Left ventricle myocardium inferior (tissue), 1 donor: ENCODE measurements around the gene OR2C3. TPM values are rescaled to one million over a fixed set of nuclear protein-coding genes. Genes with fewer than 3 reads are reported as not detected.

ENCODE experiments used
- DNase-seq: peaks from one replicate; pipeline ENCODE4 v3.0.0-alpha.2; 2020
- H3K27ac ChIP-seq: fragments of 200-600 bp; replicated peaks from 2 replicates; pipeline ENCODE4 v1.8.0; 2021
- H3K27me3 ChIP-seq: fragments of 200-600 bp; 2 replicates; pipeline ENCODE4 v1.8.0; 2021; ENCODE audit warnings: low read depth
- H3K36me3 ChIP-seq: fragments of 200-600 bp; 2 replicates; pipeline ENCODE4 v1.8.0; 2021
- H3K4me1 ChIP-seq: fragments of 200-600 bp; 2 replicates; pipeline ENCODE4 v1.8.0; 2021
- H3K4me3 ChIP-seq: fragments of 200-600 bp; 2 replicates; pipeline ENCODE4 v1.8.0; 2021; ENCODE audit warnings: mild to moderate bottlenecking, moderate library complexity
- H3K9me3 ChIP-seq: fragments of 200-600 bp; replicated peaks from 2 replicates; pipeline ENCODE4 v1.8.0; 2021
- intact Hi-C: fragments of 100-400 bp; cut with micrococcal nuclease; formaldehyde crosslinking; loops from one replicate; pipeline ENCODE4 v1.11.0; 2022
- total RNA-seq: library from RNA; stranded (reverse); fragmentation: NEBNext Ultra II Directional; extraction: Animal tissue kit (Norgen Biotek cat#: 25700); gene quantifications from one replicate; pipeline ENCODE4 v1.2.1, GENCODE V29; 2021
- TF ChIP-seq, protein P1 (sequence below): fragments of 200-600 bp; IDR thresholded peaks from 2 replicates; pipeline ENCODE4 v1.8.0; 2021; ENCODE audit warnings: antibody characterized with exemption, mild to moderate bottlenecking, borderline replicate concordance
- donor health status: DM: no; HTN: yes; CAD: no; lungs with severe emphysema.

OR2C3 gene
- total RNA-seq, 1 donor from 2014 or later, result not detected

DNA sequence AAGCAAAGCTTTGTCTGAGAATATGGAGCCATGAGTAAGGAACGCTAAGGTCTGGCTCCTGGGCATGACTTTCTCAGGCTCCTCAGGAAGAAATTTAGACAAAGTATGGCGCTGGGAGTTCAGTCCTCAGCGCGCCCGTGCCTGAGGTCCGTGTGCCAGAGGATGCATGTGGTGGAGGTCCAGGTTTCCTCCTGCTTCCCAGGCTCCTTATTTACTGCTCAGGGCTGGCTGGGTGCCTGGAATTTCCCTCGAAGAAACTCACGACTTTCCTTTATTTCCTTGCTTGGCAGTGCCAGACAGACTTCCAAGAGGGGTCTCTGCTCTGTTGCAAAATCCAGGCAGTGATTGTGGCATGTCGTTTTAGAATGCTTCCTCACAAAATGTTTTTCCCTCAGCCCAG lies 26.0 kb upstream of the OR2C3 start:
- Histone ChIP-seq H3K27me3 (no peaks in the 10 kb centered on the region), H3K9me3 (no peaks in the 10 kb centered on the region), H3K4me1 (no peaks in the 10 kb centered on the region), H3K4me3 (no peak overlapping the region), H3K27ac (no peak overlapping the region), H3K36me3 (no peaks in the 10 kb centered on the region)
- intact Hi-C loops, result no loop called here
- TF ChIP-seq, protein P1, sequence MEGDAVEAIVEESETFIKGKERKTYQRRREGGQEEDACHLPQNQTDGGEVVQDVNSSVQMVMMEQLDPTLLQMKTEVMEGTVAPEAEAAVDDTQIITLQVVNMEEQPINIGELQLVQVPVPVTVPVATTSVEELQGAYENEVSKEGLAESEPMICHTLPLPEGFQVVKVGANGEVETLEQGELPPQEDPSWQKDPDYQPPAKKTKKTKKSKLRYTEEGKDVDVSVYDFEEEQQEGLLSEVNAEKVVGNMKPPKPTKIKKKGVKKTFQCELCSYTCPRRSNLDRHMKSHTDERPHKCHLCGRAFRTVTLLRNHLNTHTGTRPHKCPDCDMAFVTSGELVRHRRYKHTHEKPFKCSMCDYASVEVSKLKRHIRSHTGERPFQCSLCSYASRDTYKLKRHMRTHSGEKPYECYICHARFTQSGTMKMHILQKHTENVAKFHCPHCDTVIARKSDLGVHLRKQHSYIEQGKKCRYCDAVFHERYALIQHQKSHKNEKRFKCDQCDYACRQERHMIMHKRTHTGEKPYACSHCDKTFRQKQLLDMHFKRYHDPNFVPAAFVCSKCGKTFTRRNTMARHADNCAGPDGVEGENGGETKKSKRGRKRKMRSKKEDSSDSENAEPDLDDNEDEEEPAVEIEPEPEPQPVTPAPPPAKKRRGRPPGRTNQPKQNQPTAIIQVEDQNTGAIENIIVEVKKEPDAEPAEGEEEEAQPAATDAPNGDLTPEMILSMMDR, result no peak
- DNase-seq, result no peak

DNA sequence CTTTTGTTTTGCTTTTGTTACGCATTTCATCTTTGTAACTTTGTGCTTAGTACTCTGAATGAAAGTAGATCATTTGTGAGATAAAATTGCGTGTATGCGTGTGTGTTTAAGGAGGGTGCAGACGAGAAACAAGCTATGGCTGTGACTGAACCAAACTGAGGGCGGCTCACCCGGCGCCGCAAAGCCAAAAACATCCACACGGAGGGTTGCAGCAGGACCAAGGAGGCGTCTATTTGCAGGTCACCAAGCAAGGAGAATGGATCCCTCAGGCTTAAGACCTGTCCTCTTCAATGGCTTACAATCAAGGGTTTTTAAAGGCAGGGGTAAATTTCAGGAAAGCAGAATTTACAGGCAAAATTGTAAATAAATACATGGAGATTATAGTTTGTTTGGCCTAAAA lies 25.5 kb upstream of the OR2C3 start:
- no peak overlapping the region for H3K4me3 ChIP-seq
- intact Hi-C loops, result no loop called here
- no peaks in the 10 kb centered on the region for H3K36me3 ChIP-seq
- no peaks in the 10 kb centered on the region for H3K4me1 ChIP-seq
- peaks cover 4% of the 10 kb centered on the region for H3K27me3 ChIP-seq
- TF ChIP-seq, protein P1, result no peak
- H3K27ac ChIP-seq, result no peak overlapping the region
- H3K9me3 ChIP-seq, result no peaks in the 10 kb centered on the region
- no peak for DNase-seq

DNA sequence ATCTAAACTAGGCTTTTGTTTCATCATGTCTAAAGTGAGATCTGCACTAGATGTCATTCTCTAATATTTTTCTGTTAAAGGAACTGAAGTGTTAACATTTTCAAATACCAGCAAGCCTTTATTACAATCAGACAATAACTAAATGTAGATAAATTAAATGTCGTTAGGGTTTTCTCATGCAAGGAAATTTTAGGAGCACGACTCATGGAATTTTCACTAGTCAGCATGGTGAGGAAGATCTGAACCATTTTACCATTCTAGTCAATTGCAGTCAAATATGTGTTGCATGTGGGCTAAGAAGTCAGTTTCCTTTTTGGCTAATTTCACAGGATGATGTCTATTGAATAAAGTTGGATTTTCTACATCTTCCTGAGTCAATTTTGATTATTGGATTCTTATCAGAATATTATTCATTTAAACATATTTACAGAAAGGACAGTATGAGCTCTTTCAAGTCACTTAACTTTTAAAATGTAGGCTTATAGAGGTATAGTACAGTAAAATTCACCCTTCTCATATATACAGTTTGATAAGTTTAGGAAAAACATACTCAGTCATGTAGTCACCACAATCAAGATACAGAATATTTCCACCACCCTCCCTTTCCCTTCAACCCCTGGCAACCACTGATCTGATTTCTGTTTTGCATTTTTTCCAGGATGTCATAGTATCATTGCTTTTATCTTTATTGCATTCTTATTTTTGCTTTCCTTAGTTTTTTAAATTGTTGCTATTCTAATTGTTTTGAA lies 21.9 kb upstream of the OR2C3 start:
- Histone ChIP-seq H3K36me3 (no peaks in the 10 kb centered on the region), H3K27me3 (peaks cover 7% of the 10 kb centered on the region), H3K27ac (no peak overlapping the region), H3K4me3 (no peak overlapping the region), H3K4me1 (no peaks in the 10 kb centered on the region), H3K9me3 (no peaks in the 10 kb centered on the region)
- TF ChIP-seq, protein P1, result no peak
- DNase-seq, result no peak
- intact Hi-C loops, result no loop called here

GRCh38 chr1:247552231-247552630 lies 16.0 kb upstream of the OR2C3 start:
- H3K9me3 ChIP-seq, result no peaks in the 10 kb centered on the region
- TF ChIP-seq, protein P1, result no peak
- H3K4me1 ChIP-seq, result no peaks in the 10 kb centered on the region
- no peak overlapping the region for H3K4me3 ChIP-seq
- peaks cover 7% of the 10 kb centered on the region for H3K27me3 ChIP-seq
- H3K27ac ChIP-seq, result no peak overlapping the region
- intact Hi-C loops, result no loop called here
- no peaks in the 10 kb centered on the region for H3K36me3 ChIP-seq
- DNase-seq, result no peak

DNA sequence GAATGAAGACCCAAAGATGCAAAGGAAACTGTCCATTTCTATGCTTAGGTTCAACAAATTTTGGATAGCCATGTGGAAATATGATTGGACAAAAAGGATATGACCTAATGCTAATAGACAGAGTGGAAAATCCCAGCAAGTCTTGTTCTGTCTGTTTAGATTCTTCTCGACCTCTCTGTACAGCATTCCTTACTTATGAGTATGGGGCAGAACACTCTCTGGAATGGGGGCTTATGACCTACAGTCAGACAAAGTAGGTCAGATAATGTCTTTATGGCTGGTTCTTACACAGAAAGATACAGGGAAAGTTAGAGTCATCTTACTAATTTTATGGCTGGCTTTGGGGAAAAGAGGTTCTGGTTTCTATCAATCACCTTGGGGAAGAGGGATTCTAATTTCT lies 15.5 kb upstream of the OR2C3 start:
- intact Hi-C loops, result no loop called here
- Histone ChIP-seq H3K27me3 (peaks cover 3% of the 10 kb centered on the region), H3K4me3 (no peak overlapping the region), H3K27ac (no peak overlapping the region), H3K4me1 (no peaks in the 10 kb centered on the region), H3K36me3 (no peaks in the 10 kb centered on the region), H3K9me3 (no peaks in the 10 kb centered on the region)
- TF ChIP-seq, protein P1, result no peak
- no peak for DNase-seq
